Esophagus muscularis mucosa (tissue), 3 donors: ENCODE measurements around the gene ESD.

Experiments used
- CTCF ChIP-seq, 3 experiments: fragments of 200-600 bp in 2 of 3; fragments of 450-650 bp in 1 of 3; sonication (generic) in 2 of 3; IDR thresholded peaks; one replicate each; pipeline ENCODE4 v1.5.1; 2017 to 2019; ENCODE audit warnings: antibody characterized with exemption in 3 of 3, mild to moderate bottlenecking in 2 of 3, moderate library complexity in 1 of 3
- POLR2A ChIP-seq: fragments of 450-650 bp; IDR thresholded peaks from one replicate; pipeline ENCODE4 v1.6.1; 2017; ENCODE audit warnings: antibody characterized with exemption, moderate library complexity, mild to moderate bottlenecking, low read depth
- POLR2AphosphoS5 ChIP-seq, 2 donors: sonication (generic); formaldehyde crosslinking; IDR thresholded peaks; one replicate each; pipeline ENCODE4 v1.6.1; 2017; ENCODE audit warnings: antibody characterized with exemption in 2 of 2

GRCh38 chr13:46817095-46817494, 20.1 kb upstream of the ESD start:
- TF ChIP-seq POLR2AphosphoS5 (IDR thresholded peaks at IDR 0.05) (no peak), CTCF (IDR thresholded peaks at IDR 0.05) (no peak), POLR2A (no peak)
